Measurements from ENCODE around the gene KCNH8. TPM values are rescaled to one million over a fixed set of nuclear protein-coding genes. Genes with fewer than 3 reads are reported as not detected.

KCNH8 gene
- polyA plus RNA-seq, 1 donor, result 2.2 TPM

DNA sequence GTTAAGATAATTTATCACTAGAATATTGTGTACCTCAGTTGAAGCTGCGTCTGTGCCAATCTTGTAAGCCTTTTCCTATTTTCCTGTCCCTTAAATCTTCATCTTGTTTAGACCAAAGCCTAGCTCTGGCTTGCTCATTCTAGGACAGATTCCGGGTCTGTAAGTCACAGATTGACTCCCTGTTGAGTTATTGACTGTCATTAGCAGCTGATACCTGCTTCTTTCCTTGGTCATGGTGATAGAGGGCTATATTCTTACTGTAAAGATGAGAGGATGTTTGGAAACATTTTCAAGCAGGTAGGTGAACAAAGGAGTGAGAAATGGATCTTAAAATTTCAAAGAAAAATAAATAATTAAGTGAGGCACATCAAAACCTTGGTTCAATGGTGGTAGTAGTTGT lies 200.2 kb downstream of the KCNH8 start:
- Histone ChIP-seq H3K27ac (ENCODE audit: low read length) (no peak overlapping the region), H3K4me1 (ENCODE audit: control insufficient read depth, insufficient read depth, low read length) (no peaks in the 10 kb centered on the region), H3K36me3 (ENCODE audit: control insufficient read depth, insufficient read depth, low read length) (no peaks in the 10 kb centered on the region), H3K27me3 (ENCODE audit: control insufficient read depth, insufficient read depth, low read length) (no peaks in the 10 kb centered on the region), H3K9me3 (ENCODE audit: control insufficient read depth, low read depth, low read length) (no peaks in the 10 kb centered on the region), H3K4me3 (ENCODE audit: low read length) (no peak overlapping the region)
- no peak for DNase-seq
- WGBS (ENCODE audit: insufficient coverage, low lambda C conversion rate), result no CpG with 5 or more reads among the region's 2 CpGs

DNA sequence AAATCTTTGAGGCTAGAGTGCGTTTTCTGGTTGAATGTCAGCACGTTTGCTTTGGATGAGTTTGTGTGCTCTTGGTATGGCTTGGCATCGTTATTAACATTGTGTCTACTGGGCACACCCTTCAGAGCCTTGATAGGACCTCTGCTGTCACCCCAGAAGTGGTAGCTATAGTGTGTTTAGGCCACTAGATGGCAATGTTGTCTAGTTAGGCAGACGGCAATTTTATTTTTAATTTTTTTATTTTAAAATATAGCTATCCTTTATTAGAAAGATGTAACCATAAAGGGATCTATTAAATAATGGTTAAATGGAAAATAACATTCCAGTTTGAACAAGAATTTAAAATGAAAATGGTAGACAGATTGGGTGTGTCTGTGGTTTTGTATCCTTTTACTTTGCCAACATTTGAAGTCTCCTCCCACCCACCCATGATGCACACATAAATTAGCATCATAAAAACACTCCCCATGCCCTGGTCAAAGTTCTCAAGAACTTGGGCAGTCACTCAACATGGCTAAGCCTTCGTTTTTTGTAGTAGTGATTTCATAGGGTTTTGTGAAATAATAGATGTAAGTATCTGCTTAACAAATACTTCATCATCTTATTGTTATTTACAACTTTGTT lies 200.7 kb downstream of the KCNH8 start:
- H3K9me3 ChIP-seq (ENCODE audit: control insufficient read depth, low read depth, low read length), result no peaks in the 10 kb centered on the region
- H3K4me3 ChIP-seq (ENCODE audit: low read length), result no peak overlapping the region
- WGBS (ENCODE audit: insufficient coverage, low lambda C conversion rate), result 17% methylated on average over 1 of the region's 5 CpGs
- no peak overlapping the region for H3K27ac ChIP-seq (ENCODE audit: low read length)
- H3K36me3 ChIP-seq (ENCODE audit: control insufficient read depth, insufficient read depth, low read length), result no peaks in the 10 kb centered on the region
- no peaks in the 10 kb centered on the region for H3K4me1 ChIP-seq (ENCODE audit: control insufficient read depth, insufficient read depth, low read length)
- no peak for DNase-seq
- no peaks in the 10 kb centered on the region for H3K27me3 ChIP-seq (ENCODE audit: control insufficient read depth, insufficient read depth, low read length)

DNA sequence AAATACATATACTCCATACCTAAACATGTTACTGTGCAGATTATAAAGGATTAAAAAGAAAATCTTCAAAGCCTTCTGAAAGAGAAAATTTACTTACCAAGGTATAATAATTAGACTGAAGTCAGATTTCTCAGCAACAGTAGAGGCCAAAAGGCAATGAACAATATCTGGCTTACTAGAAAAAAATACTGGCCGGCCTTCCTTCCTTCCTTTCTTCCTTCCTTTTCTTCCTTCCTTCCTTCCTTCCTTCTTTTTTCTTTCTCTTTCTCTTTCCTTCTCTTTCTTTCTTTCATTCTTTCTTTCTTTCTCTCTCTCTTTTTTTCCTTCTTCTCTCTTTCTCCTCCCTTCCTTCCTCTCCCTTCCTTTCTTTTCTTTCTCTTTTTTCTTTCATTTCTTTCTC lies 209.6 kb downstream of the KCNH8 start:
- Histone ChIP-seq H3K27me3 (ENCODE audit: control insufficient read depth, insufficient read depth, low read length) (no peaks in the 10 kb centered on the region), H3K36me3 (ENCODE audit: control insufficient read depth, insufficient read depth, low read length) (no peaks in the 10 kb centered on the region), H3K4me1 (ENCODE audit: control insufficient read depth, insufficient read depth, low read length) (no peaks in the 10 kb centered on the region), H3K4me3 (ENCODE audit: low read length) (no peak overlapping the region), H3K9me3 (ENCODE audit: control insufficient read depth, low read depth, low read length) (no peaks in the 10 kb centered on the region), H3K27ac (ENCODE audit: low read length) (no peak overlapping the region)
- 88% methylated on average over 1 of the region's 1 CpG for WGBS (ENCODE audit: insufficient coverage, low lambda C conversion rate)
- DNase-seq, result no peak

DNA sequence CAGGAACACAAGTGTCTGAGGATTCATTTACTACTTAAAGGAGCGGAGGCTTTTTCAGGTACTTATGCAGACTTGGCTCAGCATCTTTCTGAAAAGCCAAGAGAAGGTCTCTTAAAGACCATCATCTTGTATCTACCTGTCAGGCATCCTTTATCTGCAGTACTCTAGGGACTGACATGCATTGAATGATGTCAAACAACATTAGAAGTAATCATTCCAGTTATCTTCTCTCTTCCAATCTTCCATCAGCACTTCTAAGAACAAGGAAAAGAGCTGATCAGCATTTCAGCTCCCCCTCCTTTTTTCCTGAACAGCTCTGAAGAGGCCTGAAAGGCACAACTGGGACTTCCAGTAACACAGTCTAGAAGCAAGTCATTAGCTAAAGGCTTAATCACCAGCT lies 214.8 kb downstream of the KCNH8 start:
- no peak overlapping the region for H3K4me3 ChIP-seq (ENCODE audit: low read length)
- no peaks in the 10 kb centered on the region for H3K4me1 ChIP-seq (ENCODE audit: control insufficient read depth, insufficient read depth, low read length)
- no CpG with 5 or more reads among the region's 1 CpG for WGBS (ENCODE audit: insufficient coverage, low lambda C conversion rate)
- H3K27me3 ChIP-seq (ENCODE audit: control insufficient read depth, insufficient read depth, low read length), result no peaks in the 10 kb centered on the region
- H3K36me3 ChIP-seq (ENCODE audit: control insufficient read depth, insufficient read depth, low read length), result no peaks in the 10 kb centered on the region
- no peaks in the 10 kb centered on the region for H3K9me3 ChIP-seq (ENCODE audit: control insufficient read depth, low read depth, low read length)
- DNase-seq, result no peak
- no peak overlapping the region for H3K27ac ChIP-seq (ENCODE audit: low read length)

DNA sequence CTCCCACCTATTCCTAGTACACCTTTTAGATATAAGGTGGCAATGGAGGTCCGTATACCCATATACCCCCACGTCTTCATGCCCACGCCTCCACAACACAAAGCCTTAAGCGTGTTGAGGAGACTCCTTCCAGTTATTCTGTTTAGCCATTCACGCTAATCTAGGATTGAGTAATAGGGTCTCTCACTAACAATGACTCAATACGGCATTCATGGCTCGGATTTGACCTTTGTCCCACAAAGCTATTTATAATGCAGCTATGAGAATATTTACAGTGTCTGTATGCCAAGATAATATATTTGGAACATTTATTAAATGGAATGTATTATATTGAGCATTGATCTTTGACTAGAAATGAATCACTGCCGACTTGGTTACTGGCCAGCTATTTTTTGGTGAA lies 215.8 kb downstream of the KCNH8 start:
- no peaks in the 10 kb centered on the region for H3K36me3 ChIP-seq (ENCODE audit: control insufficient read depth, insufficient read depth, low read length)

DNA sequence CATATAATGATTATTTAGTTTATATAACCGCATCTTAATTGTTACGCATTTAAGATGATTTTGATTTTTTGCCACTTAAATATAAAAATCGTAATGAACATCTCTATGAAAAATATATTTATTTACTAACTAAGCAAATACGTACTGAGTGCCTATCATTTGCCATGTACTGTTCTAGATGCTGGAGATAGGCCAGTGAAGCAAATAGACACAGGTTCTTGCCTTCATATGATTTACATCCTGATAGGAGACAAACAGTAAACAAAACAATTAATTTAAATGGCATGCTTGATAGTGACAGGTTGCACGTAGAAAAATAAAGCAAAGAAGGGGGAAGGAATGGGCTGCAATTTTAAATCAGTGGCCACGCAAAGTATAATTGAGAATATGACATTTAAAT lies 217.2 kb downstream of the KCNH8 start:
- Histone ChIP-seq H3K4me1 (ENCODE audit: control insufficient read depth, insufficient read depth, low read length) (no peaks in the 10 kb centered on the region), H3K36me3 (ENCODE audit: control insufficient read depth, insufficient read depth, low read length) (no peaks in the 10 kb centered on the region), H3K4me3 (ENCODE audit: low read length) (no peak overlapping the region), H3K27ac (ENCODE audit: low read length) (no peak overlapping the region), H3K9me3 (ENCODE audit: control insufficient read depth, low read depth, low read length) (no peaks in the 10 kb centered on the region), H3K27me3 (ENCODE audit: control insufficient read depth, insufficient read depth, low read length) (no peaks in the 10 kb centered on the region)
- 87% methylated on average over 3 of the region's 6 CpGs for WGBS (ENCODE audit: insufficient coverage, low lambda C conversion rate)
- no peak for DNase-seq

More for the DNA sequence above, 215.8 kb downstream of the KCNH8 start:
- Histone ChIP-seq H3K9me3 (ENCODE audit: control insufficient read depth, low read depth, low read length) (no peaks in the 10 kb centered on the region), H3K27me3 (ENCODE audit: control insufficient read depth, insufficient read depth, low read length) (no peaks in the 10 kb centered on the region), H3K4me3 (ENCODE audit: low read length) (no peak overlapping the region), H3K27ac (ENCODE audit: low read length) (no peak overlapping the region), H3K4me1 (ENCODE audit: control insufficient read depth, insufficient read depth, low read length) (no peaks in the 10 kb centered on the region)
- 60% methylated on average over 1 of the region's 8 CpGs for WGBS (ENCODE audit: insufficient coverage, low lambda C conversion rate)
- DNase-seq, result peak; percentile 9 to 63

DNA sequence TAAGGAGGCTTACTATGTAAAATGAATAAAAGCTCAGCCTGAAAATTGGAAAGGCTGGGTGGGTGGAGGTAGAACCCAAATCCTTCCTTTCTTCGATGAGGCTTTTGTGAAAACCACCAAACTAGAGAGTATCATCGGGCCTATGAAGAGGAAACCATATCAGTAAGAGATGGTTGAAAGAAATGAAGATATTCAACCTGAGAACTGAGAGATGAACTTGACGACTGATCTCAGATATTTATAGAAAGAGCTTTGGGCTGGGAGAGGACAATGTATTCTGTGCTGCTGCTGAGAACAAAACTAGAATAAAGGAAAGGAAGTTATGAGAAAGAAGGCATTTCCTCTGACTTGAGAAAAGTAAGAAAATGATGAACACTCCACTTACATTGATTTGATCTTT lies 236.6 kb downstream of the KCNH8 start:
- no peaks in the 10 kb centered on the region for H3K4me1 ChIP-seq (ENCODE audit: control insufficient read depth, insufficient read depth, low read length)
- no peak overlapping the region for H3K27ac ChIP-seq (ENCODE audit: low read length)
- no peaks in the 10 kb centered on the region for H3K27me3 ChIP-seq (ENCODE audit: control insufficient read depth, insufficient read depth, low read length)
- H3K9me3 ChIP-seq (ENCODE audit: control insufficient read depth, low read depth, low read length), result no peaks in the 10 kb centered on the region
- no peak for DNase-seq
- H3K36me3 ChIP-seq (ENCODE audit: control insufficient read depth, insufficient read depth, low read length), result no peaks in the 10 kb centered on the region
- H3K4me3 ChIP-seq (ENCODE audit: low read length), result no peak overlapping the region
- 100% methylated on average over 3 of the region's 3 CpGs for WGBS (ENCODE audit: insufficient coverage, low lambda C conversion rate)

DNA sequence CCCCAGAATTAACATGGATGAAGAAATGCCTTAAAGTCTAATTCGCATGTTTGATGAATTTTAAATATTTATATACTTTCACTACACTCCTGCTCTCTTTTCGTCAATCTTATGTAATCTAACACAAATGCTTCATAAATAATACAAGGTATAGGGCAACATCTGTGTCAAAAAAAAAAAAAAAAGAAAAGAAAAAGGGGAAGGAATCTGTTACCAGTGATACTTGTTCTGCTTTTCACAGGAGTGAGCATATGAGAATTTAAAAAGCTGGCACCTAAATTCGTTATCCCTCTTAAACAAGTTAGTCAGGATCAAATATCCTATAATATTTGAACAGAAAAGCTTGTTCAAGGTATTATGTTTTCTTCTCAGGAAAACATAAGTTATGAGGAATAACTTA lies 243.8 kb downstream of the KCNH8 start:
- Histone ChIP-seq H3K9me3 (ENCODE audit: control insufficient read depth, low read depth, low read length) (no peaks in the 10 kb centered on the region), H3K36me3 (ENCODE audit: control insufficient read depth, insufficient read depth, low read length) (no peaks in the 10 kb centered on the region), H3K4me3 (ENCODE audit: low read length) (no peak overlapping the region), H3K27ac (ENCODE audit: low read length) (no peak overlapping the region), H3K27me3 (ENCODE audit: control insufficient read depth, insufficient read depth, low read length) (no peaks in the 10 kb centered on the region), H3K4me1 (ENCODE audit: control insufficient read depth, insufficient read depth, low read length) (no peaks in the 10 kb centered on the region)
- DNase-seq, result no peak
- WGBS (ENCODE audit: insufficient coverage, low lambda C conversion rate), result 84% methylated on average over 3 of the region's 3 CpGs

DNA sequence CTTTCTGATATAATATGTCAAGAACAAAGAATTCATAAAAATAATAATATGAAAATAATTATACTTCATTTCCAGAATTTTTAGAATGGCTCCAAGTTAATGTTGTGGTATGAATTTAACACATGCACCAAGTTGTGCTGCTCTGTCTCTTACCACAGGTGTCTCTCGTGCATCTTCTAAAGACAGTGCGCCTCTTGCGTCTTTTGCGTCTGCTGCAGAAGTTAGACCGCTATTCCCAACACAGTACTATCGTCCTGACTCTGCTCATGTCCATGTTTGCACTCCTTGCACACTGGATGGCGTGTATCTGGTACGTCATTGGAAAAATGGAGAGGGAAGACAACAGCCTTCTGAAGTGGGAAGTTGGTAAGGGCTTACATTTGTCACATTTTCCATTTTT lies 246.6 kb downstream of the KCNH8 start:
- Histone ChIP-seq H3K36me3 (ENCODE audit: control insufficient read depth, insufficient read depth, low read length) (no peaks in the 10 kb centered on the region), H3K4me1 (ENCODE audit: control insufficient read depth, insufficient read depth, low read length) (no peaks in the 10 kb centered on the region), H3K27me3 (ENCODE audit: control insufficient read depth, insufficient read depth, low read length) (no peaks in the 10 kb centered on the region), H3K9me3 (ENCODE audit: control insufficient read depth, low read depth, low read length) (no peaks in the 10 kb centered on the region), H3K27ac (ENCODE audit: low read length) (no peak overlapping the region), H3K4me3 (ENCODE audit: low read length) (no peak overlapping the region)
- DNase-seq, result no peak
- 94% methylated on average over 2 of the region's 8 CpGs for WGBS (ENCODE audit: insufficient coverage, low lambda C conversion rate)

DNA sequence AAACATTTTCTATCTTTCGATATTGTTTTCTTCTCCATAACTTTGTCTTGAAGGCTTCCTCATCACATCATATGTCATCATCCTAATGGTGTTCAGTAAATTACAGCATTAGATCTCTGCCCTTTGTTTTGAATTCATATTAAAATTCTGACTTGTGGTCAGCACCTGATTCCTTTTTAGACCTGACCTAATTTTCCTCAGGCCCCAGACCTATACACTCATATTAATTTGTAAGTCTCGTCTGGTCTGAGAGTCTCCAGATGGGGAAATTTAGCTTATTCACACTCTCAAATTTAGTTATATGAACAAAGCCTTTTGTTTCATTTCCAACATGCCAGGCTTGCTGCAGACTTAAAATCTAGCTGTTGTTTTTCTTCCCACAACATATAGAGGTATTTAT lies 248.4 kb downstream of the KCNH8 start:
- no peaks in the 10 kb centered on the region for H3K9me3 ChIP-seq (ENCODE audit: control insufficient read depth, low read depth, low read length)
- H3K4me3 ChIP-seq (ENCODE audit: low read length), result no peak overlapping the region
- no peak for DNase-seq
- H3K27me3 ChIP-seq (ENCODE audit: control insufficient read depth, insufficient read depth, low read length), result no peaks in the 10 kb centered on the region
- H3K36me3 ChIP-seq (ENCODE audit: control insufficient read depth, insufficient read depth, low read length), result no peaks in the 10 kb centered on the region
- no CpG with 5 or more reads among the region's 2 CpGs for WGBS (ENCODE audit: insufficient coverage, low lambda C conversion rate)
- H3K4me1 ChIP-seq (ENCODE audit: control insufficient read depth, insufficient read depth, low read length), result no peaks in the 10 kb centered on the region
- H3K27ac ChIP-seq (ENCODE audit: low read length), result no peak overlapping the region

DNA sequence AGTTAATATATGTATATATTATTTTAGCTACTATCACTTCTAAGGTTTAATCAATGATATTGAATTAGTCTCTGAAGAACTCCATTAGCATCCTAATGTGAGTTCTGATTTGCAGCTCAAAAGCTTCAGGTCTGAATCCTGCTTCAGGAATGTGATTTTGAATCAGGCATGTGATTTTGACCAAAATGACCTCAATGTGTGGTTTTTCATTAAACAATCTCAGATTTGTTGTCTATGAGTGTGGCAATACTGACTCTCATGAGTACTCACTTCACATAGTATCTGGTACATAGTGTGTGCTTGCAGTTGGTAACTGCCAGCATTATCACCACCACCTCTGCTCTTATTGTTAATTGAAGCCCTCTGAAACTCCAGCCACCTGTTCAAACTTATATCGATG lies 251.0 kb downstream of the KCNH8 start:
- no peak overlapping the region for H3K27ac ChIP-seq (ENCODE audit: low read length)
- H3K36me3 ChIP-seq (ENCODE audit: control insufficient read depth, insufficient read depth, low read length), result no peaks in the 10 kb centered on the region
- WGBS (ENCODE audit: insufficient coverage, low lambda C conversion rate), result 100% methylated on average over 1 of the region's 1 CpG
- H3K9me3 ChIP-seq (ENCODE audit: control insufficient read depth, low read depth, low read length), result no peaks in the 10 kb centered on the region
- no peaks in the 10 kb centered on the region for H3K4me1 ChIP-seq (ENCODE audit: control insufficient read depth, insufficient read depth, low read length)
- H3K4me3 ChIP-seq (ENCODE audit: low read length), result no peak overlapping the region
- no peak for DNase-seq
- H3K27me3 ChIP-seq (ENCODE audit: control insufficient read depth, insufficient read depth, low read length), result no peaks in the 10 kb centered on the region
